Germinal center (tissue), 1 donor: ENCODE data around the gene CDCA4.
"Not testable (repeated sequence)": the region's sequence is repeated elsewhere in the genome, so short reads cannot be mapped to it uniquely, and the experiment has no call there.

Experiments
- DNase-seq: peaks from one replicate; pipeline ENCODE4 v3.0.0; 2012; ENCODE audit warnings: mixed read lengths, low spot score

The CDCA4 gene

GRCh38 chr14:105058521-105059034, 37.7 kb upstream of the CDCA4 start:
- no peak for DNase-seq

GRCh38 chr14:105056303-105056831, 35.5 kb upstream of the CDCA4 start:
- DNase-seq: no peak

GRCh38 chr14:105055736-105056302, 34.9 kb upstream of the CDCA4 start:
- no peak for DNase-seq

GRCh38 chr14:105055334-105055733, 34.5 kb upstream of the CDCA4 start:
- DNase-seq: no peak

GRCh38 chr14:105053996-105054395, 33.1 kb upstream of the CDCA4 start:
- no peak for DNase-seq

GRCh38 chr14:105053421-105053820, 32.5 kb upstream of the CDCA4 start:
- no peak for DNase-seq

GRCh38 chr14:105052110-105052458, 31.2 kb upstream of the CDCA4 start:
- DNase-seq: no peak

GRCh38 chr14:105051182-105052109, 30.6 kb upstream of the CDCA4 start:
- DNase-seq: no peak

- DNase-seq: no peak
Measured at GRCh38 chr14:105050551-105050897, 29.6 kb upstream of the CDCA4 start.

- DNase-seq: no peak
Measured at GRCh38 chr14:105049753-105050550, 29.1 kb upstream of the CDCA4 start.

GRCh38 chr14:105047283-105048016, 26.6 kb upstream of the CDCA4 start:
- DNase-seq: no peak

GRCh38 chr14:105046891-105047282, 26.0 kb upstream of the CDCA4 start:
- no peak for DNase-seq

GRCh38 chr14:105045710-105046326, 24.9 kb upstream of the CDCA4 start:
- peak; percentile 95 for DNase-seq

- no peak for DNase-seq
Measured at GRCh38 chr14:105043641-105044040, 22.8 kb upstream of the CDCA4 start.

- no peak for DNase-seq
Measured at GRCh38 chr14:105042813-105043212, 21.9 kb upstream of the CDCA4 start.

GRCh38 chr14:105041841-105042765, 21.2 kb upstream of the CDCA4 start:
- no peak for DNase-seq

- DNase-seq: no peak
Measured at GRCh38 chr14:105039458-105040205, 18.7 kb upstream of the CDCA4 start.

- DNase-seq: not testable (repeated sequence)
Measured at GRCh38 chr14:105035616-105036015, 14.7 kb upstream of the CDCA4 start.

- no peak for DNase-seq
Measured at GRCh38 chr14:105034315-105035039, 13.6 kb upstream of the CDCA4 start.
